Smooth muscle cell (in vitro differentiated cells): ENCODE measurements around the gene F7. TPM values are rescaled to one million over a fixed set of nuclear protein-coding genes. Genes with fewer than 3 reads are reported as not detected.

Experiments used
- DNase-seq: peaks from one replicate; lab custom pipeline; 2025; ENCODE audit not compliant: unreplicated experiment; lab: John Stamatoyannopoulos, UW
- H2AFZ ChIP-seq: fragments of 200-600 bp; sonication (generic); 2 replicates; pipeline ENCODE4 v1.6.0; 2016; ENCODE audit warnings: antibody characterized with exemption, low read depth, mild to moderate bottlenecking
- H3F3A ChIP-seq: fragments of 200-600 bp; sonication (generic); 2 replicates; pipeline ENCODE4 v1.6.0; 2017; ENCODE audit warnings: antibody characterized with exemption, low read depth
- H3K27ac ChIP-seq: fragments of 200-600 bp; sonication (generic); 2 replicates; pipeline ENCODE4 v1.5.1; 2016; ENCODE audit warnings: low read depth, mild to moderate bottlenecking
- H3K27me3 ChIP-seq: fragments of 200-600 bp; sonication (generic); 2 replicates; pipeline ENCODE4 v1.6.1; 2016; ENCODE audit warnings: low read depth, mild to moderate bottlenecking
- H3K36me3 ChIP-seq: fragments of 200-600 bp; sonication (generic); 2 replicates; pipeline ENCODE4 v1.5.1; 2016; ENCODE audit warnings: low read depth
- H3K4me1 ChIP-seq: fragments of 200-600 bp; sonication (generic); 2 replicates; pipeline ENCODE4 v1.5.1; 2016; ENCODE audit warnings: low read depth
- H3K4me2 ChIP-seq: fragments of 200-600 bp; sonication (generic); 2 replicates; pipeline ENCODE4 v1.6.0; 2016; ENCODE audit warnings: mild to moderate bottlenecking
- H3K4me3 ChIP-seq: fragments of 200-600 bp; sonication (generic); 2 replicates; pipeline ENCODE4 v1.5.1; 2016; ENCODE audit warnings: mild to moderate bottlenecking
- H3K79me2 ChIP-seq: fragments of 200-600 bp; sonication (generic); 2 replicates; pipeline ENCODE4 v1.6.0; 2016; ENCODE audit warnings: low read depth, mild to moderate bottlenecking
- H3K9ac ChIP-seq: fragments of 200-600 bp; sonication (generic); 2 replicates; pipeline ENCODE4 v1.6.0; 2016; ENCODE audit warnings: low read depth
- H3K9me3 ChIP-seq: fragments of 200-600 bp; sonication (generic); replicated peaks from 2 replicates; pipeline ENCODE4 v1.5.1; 2016; ENCODE audit warnings: low read depth
- H4K20me1 ChIP-seq: fragments of 200-600 bp; sonication (generic); 2 replicates; pipeline ENCODE4 v1.6.0; 2016; ENCODE audit warnings: low read depth
- WGBS: methylation state at CpG from one replicate; pipeline ENCODE4 v1.1.7; 2016; ENCODE audit warnings: low lambda C conversion rate; 5-methylcytosine and 5-hydroxymethylcytosine counted together
- polyA plus RNA-seq: library from polyadenylated mRNA; unstranded; fragments of >200 nt; fragmentation: Nextera tagmentation; extraction: Ambion mirVana; gene quantifications from 2 replicates; pipeline ENCODE4 v1.2.1, GENCODE V29; 2016
- total RNA-seq: library from RNA; depleted of rRNA; stranded (reverse); fragments of >200 nt; gene quantifications from 2 replicates; pipeline ENCODE4 v1.2.3, GENCODE V29; 2014
- TF ChIP-seq, protein P1 (sequence below): fragments of 200-600 bp; sonication (generic); IDR thresholded peaks from 2 replicates; pipeline ENCODE4 v1.5.1; 2017; ENCODE audit warnings: borderline replicate concordance, mild to moderate bottlenecking, antibody characterized with exemption; ENCODE audit not compliant: insufficient read depth, poor library complexity, severe bottlenecking

F7 gene
- total and polyA plus RNA-seq, 2 experiments from 2014 or later = 0.63 to 1.7 TPM

DNA sequence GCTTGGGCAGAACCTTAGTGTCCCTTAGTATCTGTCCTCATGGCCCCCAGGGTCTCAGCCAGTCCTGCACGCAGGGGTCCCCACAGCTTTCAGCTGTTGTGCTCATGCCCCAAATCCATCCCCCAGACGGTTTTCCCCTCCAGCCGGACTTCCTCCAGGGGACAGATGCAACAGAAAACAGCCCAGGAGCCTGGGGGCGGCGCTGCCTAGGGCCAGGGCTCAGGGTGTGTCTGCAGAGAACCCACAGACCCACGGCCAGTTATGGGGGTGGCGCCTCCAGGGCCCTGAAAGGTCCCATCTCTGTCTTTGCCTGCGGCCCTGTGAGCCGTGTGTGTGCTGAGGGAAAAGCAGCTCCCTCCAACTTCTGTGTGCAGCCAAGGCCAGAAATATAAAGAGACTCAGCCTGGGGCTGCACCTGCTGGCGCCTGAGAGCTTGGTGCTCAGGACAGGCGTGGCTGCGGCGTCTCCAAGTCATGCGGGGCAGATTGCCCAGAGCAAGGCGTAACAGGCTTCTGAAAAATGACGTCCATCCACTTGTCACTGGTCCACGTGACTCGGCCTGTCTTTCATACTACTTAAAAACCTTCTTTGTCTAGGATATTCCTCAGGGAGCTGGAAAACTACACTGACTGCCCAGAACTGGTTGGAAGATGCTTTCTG is 22.1 kb upstream of the F7 start:
- Histone ChIP-seq H3K4me2 (no peak overlapping the region), H4K20me1 (no peaks in the 10 kb centered on the region), H3K9ac (no peak overlapping the region), H3K4me1 (no peaks in the 10 kb centered on the region), H3K36me3 (no peaks in the 10 kb centered on the region), H3F3A (no peaks in the 10 kb centered on the region), H3K9me3 (no peaks in the 10 kb centered on the region), H2AFZ (no peak overlapping the region), H3K27me3 (no peaks in the 10 kb centered on the region), H3K4me3 (no peak overlapping the region), H3K79me2 (no peaks in the 10 kb centered on the region), H3K27ac (no peak overlapping the region)
- 83% methylated on average over 18 of the region's 18 CpGs for WGBS
- DNase-seq = no peak
- TF ChIP-seq, protein P1, sequence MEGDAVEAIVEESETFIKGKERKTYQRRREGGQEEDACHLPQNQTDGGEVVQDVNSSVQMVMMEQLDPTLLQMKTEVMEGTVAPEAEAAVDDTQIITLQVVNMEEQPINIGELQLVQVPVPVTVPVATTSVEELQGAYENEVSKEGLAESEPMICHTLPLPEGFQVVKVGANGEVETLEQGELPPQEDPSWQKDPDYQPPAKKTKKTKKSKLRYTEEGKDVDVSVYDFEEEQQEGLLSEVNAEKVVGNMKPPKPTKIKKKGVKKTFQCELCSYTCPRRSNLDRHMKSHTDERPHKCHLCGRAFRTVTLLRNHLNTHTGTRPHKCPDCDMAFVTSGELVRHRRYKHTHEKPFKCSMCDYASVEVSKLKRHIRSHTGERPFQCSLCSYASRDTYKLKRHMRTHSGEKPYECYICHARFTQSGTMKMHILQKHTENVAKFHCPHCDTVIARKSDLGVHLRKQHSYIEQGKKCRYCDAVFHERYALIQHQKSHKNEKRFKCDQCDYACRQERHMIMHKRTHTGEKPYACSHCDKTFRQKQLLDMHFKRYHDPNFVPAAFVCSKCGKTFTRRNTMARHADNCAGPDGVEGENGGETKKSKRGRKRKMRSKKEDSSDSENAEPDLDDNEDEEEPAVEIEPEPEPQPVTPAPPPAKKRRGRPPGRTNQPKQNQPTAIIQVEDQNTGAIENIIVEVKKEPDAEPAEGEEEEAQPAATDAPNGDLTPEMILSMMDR = no peak

DNA sequence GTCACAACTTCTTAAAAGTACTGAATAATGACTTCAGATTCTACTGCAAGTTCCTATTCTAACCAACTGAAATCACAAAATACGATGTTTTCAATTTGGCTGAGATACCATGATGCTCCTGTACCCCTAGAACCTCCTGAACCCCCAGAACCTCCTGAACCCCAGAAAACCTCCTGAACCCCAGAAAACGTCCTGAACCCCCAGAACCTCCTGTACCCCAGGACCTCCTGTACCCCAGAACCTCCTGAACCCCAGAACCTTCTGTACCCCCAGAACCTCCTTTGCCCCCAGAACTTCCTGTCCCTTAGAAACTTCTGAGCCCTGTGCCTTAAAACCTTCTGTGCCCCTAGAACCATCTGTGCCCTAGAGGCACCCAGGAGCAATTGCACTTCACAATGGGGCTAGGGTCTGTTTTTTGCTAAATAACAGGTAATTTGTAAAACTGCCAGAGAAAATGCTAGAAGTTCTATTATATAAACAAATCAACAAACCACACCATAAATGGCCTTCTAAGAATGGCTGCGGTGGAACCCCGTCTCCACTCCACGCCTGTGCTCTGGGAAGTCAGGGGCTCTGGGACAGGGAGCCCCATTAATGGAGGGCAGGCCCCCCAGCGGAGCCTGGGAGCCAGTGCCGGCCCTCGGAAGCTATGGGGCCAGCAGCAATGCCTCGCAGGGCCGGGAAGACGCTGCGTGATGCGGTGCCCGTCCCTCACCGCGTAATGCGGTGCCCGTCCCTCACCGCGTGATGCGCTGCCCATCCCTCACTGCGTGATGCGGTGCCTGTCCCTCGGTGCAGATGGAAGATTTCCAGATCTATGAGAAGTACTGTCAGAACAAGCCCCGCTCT is 21.3 kb upstream of the F7 start:
- H2AFZ ChIP-seq = no peak overlapping the region
- H3K4me1 ChIP-seq = no peaks in the 10 kb centered on the region
- no peak overlapping the region for H3K9ac ChIP-seq
- no peaks in the 10 kb centered on the region for H3K36me3 ChIP-seq
- no peak overlapping the region for H3K4me2 ChIP-seq
- no peaks in the 10 kb centered on the region for H3K27me3 ChIP-seq
- 88% methylated on average over 25 of the region's 25 CpGs for WGBS
- no peak overlapping the region for H3K4me3 ChIP-seq
- DNase-seq = no peak
- H3F3A ChIP-seq = no peaks in the 10 kb centered on the region
- no peaks in the 10 kb centered on the region for H3K79me2 ChIP-seq
- no peaks in the 10 kb centered on the region for H4K20me1 ChIP-seq
- H3K9me3 ChIP-seq = no peaks in the 10 kb centered on the region
- TF ChIP-seq, protein P1 = no peak
- no peak overlapping the region for H3K27ac ChIP-seq

DNA sequence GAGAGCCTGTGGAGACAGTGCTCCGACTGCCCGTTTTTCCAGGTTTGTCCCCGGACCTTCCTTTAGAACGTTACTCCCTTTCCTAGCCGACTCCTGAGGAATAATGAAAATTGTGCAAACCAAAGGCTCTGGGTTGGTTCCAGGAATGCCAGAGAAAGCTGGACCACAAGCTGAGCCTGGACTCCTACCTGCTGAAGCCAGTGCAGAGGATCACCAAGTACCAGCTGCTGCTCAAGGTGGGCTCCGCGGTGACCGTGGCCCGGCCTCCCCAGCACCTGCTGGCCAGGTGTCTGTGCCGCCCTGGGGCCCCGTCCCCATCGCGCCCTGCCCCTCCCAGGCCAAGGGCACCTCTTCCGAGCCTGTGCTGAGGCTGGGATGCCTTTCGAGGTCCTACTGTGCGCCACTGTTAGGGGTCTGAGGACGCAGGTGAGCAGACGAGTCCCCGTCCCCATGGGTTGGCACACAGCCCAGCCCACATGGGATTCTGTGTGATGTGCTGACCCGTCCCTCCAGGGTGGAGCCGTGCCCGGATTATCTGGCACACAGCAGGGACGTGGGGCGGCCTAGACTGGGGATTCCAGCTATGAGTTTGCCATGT is 20.5 kb upstream of the F7 start:
- no peak overlapping the region for H2AFZ ChIP-seq
- no peak overlapping the region for H3K9ac ChIP-seq
- no peaks in the 10 kb centered on the region for H3K79me2 ChIP-seq
- H3K36me3 ChIP-seq = no peaks in the 10 kb centered on the region
- H3F3A ChIP-seq = no peaks in the 10 kb centered on the region
- no peak overlapping the region for H3K27ac ChIP-seq
- H3K4me3 ChIP-seq = no peak overlapping the region
- DNase-seq = no peak
- TF ChIP-seq, protein P1 = no peak
- H3K4me1 ChIP-seq = no peaks in the 10 kb centered on the region
- H3K9me3 ChIP-seq = no peaks in the 10 kb centered on the region
- no peaks in the 10 kb centered on the region for H3K27me3 ChIP-seq
- no peak overlapping the region for H3K4me2 ChIP-seq
- no peaks in the 10 kb centered on the region for H4K20me1 ChIP-seq
- 91% methylated on average over 24 of the region's 24 CpGs for WGBS
